Fibroblast of skin of back (primary cell): ENCODE measurements around the gene RAX.
"Not testable (repeated sequence)": the region's sequence is repeated elsewhere in the genome, so short reads cannot be mapped to it uniquely, and the experiment has no call there.

Experiments used
- DNase-seq: peaks from one replicate; pipeline ENCODE4 v3.0.0-alpha.2; 2013

The RAX gene

DNA sequence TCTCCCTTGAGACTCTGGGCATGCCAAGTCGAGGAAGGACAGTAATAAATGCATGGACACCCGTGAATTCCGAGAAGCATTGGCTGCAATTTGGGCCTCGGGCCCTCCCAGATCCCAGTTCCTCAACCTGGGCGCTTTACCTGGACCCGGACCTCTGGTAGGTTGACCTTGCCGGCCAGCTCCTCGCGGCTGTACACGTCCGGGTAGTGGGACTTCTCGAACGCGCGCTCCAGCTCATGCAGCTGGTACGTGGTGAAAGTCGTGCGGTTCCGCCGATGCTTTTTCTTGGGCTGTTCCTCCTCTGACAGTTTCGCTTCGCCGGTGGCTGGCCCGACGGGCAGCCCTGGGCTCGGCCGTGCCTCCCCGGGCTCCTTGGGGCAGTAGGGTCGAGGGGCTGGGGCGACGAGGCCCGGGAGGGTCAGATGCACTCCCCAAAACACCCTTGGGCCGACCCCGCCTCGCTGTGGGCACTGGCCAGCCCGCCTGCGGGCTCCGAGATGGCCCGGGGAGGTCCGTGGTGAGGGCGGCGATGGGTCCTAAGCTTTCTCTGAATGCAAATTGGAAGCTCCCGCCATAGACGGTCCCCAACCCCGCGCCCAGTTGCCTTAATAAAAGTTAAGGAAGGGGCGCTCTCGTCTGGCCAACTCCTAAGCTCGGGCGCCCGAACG, 899 bp downstream of the RAX start:
- no peak for DNase-seq

- DNase-seq, result no peak
Observed at GRCh38 chr18:59271606-59272220, 1.5 kb downstream of the RAX start.

GRCh38 chr18:59270689-59271257, 2.5 kb downstream of the RAX start:
- DNase-seq, result no peak

GRCh38 chr18:59269563-59270119, 3.6 kb downstream of the RAX start:
- DNase-seq, result no peak

DNA sequence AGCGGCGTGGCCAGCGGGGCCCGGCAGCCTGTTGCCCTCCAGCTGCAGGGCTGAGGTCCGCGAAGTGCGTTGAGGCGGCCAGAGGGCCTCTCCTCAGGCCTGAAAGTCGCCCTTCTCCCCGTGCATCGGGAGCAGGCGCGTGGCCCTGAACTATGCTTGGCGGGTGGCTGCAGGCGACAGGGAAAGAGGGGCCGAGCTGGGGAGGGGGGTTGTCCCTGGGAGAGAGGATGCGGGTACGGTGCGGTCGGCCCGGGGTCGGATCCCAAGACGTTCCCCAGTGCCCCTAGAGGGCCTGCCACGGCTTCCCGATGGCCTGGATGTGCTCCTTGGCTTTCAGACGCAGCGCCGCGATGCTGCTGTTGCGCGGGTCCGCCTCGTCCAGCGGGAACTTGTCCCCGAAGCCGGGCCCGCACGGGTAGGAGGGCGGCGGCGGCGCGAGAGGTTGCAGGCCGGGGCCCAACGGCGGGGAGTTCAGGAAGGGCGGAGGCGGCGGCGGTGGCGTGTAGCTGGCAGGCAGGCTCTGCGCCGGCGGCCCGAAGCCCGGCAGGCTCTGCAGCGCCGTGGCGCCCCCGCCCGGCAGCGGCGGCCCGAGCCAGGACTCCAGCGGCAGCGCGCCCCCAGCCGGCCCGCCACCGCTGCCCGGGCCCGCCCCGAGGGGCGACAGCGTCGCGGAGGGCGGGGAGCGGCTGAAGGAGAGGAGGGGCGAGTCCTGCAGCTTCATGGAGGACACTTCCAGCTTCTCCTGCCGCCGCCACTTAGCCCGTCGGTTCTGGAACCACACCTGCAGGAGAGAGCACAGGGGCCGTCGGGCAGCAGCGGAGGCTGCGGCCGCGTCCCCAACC, 4.3 kb downstream of the RAX start:
- peak; percentile 40 for DNase-seq

- no peak for DNase-seq
Observed at GRCh38 chr18:59268127-59268720, 5.0 kb downstream of the RAX start.

GRCh38 chr18:59267503-59268126, 5.6 kb downstream of the RAX start:
- DNase-seq, result peak; percentile 19

GRCh38 chr18:59266886-59267502, 6.3 kb downstream of the RAX start:
- DNase-seq, result no peak

DNA sequence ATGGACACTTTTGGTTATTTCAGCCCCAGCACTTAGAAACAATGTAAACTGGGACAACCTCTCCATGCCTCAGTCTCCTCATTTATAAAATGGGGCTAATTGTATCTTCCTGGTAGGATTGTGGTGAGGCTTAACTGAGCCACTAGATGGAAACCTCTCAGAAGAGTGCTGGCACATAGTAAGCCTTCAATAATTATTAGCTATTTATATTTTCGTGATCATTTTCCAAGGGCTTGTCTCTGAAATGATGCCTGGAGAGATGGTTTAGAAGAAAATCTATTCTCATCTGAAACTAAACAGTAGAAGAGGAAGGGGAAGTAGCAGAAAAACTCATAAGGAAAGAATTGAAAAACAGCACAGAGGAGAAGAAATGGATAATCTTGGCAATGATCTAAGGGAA, 6.8 kb downstream of the RAX start:
- DNase-seq, result no peak

DNA sequence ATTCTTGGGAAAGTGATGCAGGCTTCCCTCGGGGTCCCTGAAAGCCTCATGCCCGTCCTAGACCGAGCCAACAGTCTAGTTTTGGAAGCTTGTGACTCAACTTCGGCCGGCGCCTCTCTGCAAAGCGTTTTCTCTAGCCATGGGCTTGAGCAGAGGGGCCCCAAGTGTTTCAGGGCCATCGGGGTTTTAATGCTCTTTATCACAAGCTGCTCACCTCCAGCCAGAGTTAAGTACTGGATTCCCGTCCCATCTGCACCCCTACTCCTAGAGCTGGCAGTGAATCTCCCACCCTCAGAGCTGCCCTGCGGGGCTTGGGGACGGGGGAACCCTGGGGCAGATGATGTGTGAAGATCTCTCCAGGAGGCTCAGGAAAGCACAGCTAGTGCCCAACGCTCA, 7.3 kb downstream of the RAX start:
- DNase-seq, result no peak

DNA sequence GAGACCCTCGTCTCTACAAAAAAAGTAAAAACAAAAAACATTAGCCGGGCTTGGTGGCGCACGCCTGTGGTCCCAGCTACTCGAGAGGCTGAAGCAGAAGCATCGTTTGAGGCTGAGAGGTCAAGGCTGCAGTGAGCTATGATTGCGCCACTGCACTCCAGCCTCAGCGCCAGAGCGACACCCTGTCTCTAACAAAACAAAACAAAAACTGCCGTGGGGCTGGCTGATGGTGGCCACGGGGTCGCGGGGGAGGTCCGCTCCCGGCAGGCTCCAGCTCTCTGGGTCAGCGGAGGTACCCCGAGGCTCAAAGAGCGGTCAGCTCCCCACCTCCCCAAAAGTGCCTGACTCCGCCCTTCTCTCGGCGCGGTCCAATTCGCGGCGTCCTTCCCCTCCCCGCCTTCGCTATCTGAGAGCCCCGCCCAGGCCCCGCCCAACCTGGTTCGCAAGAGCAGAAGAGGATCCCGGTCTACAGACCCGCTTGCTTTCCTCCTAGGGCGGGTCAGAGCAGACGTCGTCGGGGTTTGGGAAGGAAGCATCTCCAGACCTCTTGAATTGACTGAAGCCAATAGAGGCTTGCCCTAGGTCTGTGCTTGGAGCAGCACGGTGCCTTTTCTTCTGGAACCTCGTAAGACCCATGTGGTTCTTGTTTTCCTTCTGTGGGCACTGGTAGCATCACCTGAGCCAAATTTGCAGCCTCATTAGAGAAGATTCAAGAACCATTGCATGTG, 7.8 kb downstream of the RAX start:
- no peak for DNase-seq

- DNase-seq, result no peak
Observed at GRCh38 chr18:59264651-59265245, 8.5 kb downstream of the RAX start.

GRCh38 chr18:59264121-59264571, 9.1 kb downstream of the RAX start:
- DNase-seq, result no peak

DNA sequence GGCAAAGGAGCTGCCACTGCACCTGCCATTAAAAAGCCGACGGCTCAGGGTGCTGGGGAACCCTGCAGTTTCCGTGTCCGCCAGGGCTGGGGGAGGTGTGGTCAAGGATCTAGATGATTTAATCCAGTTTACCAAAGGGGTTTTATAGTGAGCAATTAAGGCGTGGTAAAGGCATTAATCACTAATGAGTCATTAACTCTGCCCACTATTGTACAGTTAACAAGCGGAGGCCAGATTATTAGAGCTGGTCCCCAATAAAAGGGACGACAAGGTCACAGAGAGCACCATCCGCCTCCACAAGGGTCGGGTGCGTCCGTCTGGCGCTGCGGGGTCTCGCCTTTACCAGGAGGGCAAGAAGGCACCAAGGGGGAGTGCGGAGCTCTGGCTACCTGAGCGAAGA, 9.6 kb downstream of the RAX start:
- DNase-seq, result no peak

GRCh38 chr18:59262243-59262642, 11.0 kb downstream of the RAX start:
- not testable (repeated sequence) for DNase-seq

- not testable (repeated sequence) for DNase-seq
Observed at GRCh38 chr18:59261842-59262241, 11.4 kb downstream of the RAX start.

GRCh38 chr18:59255491-59255890, 17.8 kb downstream of the RAX start:
- DNase-seq, result not testable (repeated sequence)

GRCh38 chr18:59249199-59249774, 24.0 kb downstream of the RAX start:
- DNase-seq, result peak; percentile 78

DNA sequence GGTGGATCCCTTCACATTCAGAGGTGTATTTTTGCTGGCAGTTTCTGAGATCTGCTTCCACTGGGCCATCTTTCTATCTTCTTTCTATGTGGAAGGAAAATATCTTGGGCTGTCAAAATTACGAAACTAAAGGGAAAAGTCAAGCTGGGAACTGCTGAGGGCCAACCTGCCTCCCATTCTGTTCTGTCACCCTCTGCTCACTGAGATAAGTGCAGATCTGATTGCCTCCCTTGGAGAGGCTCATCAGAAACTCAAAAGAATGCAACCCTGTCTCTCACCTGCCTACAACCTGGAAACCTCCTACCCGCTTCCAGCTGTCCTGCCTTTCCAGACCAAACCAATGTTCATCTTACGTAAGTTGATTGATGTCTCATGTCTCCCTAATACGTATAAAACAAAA, 26.5 kb downstream of the RAX start:
- no peak for DNase-seq

GRCh38 chr18:59242906-59243305, 30.3 kb downstream of the RAX start:
- no peak for DNase-seq
